NCI-H2081 (cell line): ENCODE results near the gene FBXW8.

ENCODE experiments used
- DNase-seq, 2 experiments: peaks; one replicate each; lab custom pipeline; 2025; lab: John Stamatoyannopoulos, UW

Gene FBXW8

DNA sequence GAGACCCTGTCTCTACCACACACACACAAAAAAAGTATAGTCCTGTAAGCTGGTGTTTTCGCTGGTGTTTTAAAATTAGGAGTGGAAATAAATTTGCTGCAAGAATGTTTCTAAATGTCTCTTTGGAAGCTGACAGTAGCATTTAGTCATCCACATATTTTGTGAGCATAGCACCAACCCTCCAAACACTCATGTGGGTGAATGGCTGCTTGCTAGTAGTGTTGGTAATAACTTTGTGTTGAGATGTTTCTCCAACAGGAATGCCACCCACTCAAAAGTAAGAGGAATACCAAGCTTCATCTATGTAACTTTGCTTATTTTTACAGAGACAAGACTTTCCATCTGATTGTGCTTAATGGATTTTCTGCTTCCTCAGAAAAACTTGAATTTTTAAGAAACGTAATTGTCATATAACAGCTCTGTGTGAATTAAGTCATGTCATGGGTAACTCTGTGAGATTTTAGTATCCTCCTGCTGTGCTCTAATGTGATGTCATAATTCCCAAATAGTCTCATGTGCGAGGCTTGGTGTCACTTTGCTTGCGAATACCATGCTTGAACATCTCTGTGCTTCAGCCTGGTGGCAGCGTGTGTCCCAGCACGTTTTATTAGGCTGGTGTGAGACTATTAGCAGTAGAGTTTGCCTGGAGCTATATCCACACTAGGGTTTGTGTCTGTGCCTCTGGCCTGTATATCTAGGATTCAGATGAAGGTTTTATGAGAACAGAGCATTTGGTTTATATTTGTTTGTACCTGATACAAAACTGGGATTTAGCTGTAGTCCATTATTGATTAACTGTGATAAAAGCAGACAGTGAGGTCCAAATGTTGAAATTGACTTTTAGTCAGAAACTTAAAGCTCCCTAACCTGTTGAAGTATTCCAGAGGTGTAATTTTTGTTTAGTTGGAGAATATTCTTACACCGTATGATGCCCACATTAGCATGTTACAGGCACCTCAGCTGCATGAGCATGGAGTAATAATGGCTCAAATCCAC, 80.5 kb downstream of the FBXW8 start:
- DNase-seq, result no peak

DNA sequence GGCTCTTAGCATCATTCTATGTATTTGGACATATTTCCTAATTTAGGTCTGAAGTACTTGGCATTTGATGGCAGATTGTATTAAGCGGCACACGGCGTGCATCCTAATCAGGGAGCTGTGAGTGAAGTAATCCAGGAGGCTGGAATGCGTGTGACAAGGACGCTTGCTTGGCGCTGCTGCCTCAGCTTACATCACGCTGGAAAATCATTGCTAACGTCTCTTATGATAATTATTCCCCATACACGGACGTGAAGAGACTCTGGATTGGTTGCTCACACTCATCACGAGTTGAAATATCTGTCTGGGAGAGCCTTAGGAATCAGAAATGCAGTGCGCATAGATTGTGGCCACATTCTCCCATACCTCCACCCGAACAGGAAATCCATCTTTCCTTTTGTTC, 85.3 kb downstream of the FBXW8 start:
- DNase-seq, result no peak

- no peak for DNase-seq
Measured at GRCh38 chr12:116996621-116997020, 85.9 kb downstream of the FBXW8 start.

GRCh38 chr12:116999066-116999465, 88.3 kb downstream of the FBXW8 start:
- DNase-seq, result no peak

- DNase-seq, result no peak
Measured at GRCh38 chr12:117000316-117000715, 89.6 kb downstream of the FBXW8 start.

GRCh38 chr12:117002051-117002817, 91.5 kb downstream of the FBXW8 start:
- DNase-seq, result no peak

DNA sequence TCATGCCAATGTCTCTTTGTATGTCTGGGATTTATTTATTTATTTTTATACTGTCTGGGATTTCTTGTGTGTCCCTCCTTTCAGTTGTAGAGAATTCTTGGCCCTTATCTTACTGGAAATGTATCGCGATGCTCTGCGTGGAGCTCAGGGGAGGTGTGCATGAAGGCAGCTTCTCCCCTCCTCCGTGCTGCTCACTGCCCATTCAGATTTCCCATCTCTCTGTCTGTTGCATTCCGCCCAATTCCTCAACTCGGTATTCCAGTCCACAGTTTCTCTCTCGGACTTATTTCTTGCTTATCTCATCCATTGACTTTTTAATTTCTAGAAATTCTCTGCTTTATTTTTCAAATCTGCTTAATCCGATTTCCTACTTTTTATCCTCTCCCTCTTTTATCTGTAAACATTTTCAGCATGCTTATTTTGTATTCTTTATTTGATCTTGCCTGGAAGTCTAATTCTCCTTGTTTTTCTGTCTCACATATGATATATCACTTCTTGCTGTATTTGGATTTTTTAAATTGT, 93.2 kb downstream of the FBXW8 start:
- DNase-seq, result no peak

GRCh38 chr12:117005417-117006046, 94.8 kb downstream of the FBXW8 start:
- DNase-seq, result no peak

DNA sequence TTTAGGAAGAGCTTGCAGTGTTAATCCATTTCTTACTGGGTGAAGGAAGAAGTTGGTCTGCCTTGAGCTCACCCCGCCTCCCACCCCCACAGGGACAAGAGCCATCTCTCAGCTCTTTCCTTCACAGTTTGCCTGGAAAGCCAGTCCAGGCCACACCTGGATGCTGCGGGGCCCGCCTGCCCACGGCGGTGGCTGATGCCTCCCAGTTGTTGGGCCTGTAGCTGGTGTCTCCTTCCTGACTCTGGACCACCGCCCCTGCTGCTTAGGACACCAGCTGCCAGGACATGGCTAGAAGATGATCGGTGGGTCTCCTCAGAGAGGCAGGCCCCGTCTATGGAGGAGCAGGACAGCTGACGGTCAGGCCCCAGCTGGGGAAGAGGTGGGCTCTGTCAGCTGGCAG, 95.6 kb downstream of the FBXW8 start:
- no peak for DNase-seq

GRCh38 chr12:117007577-117007976, 96.8 kb downstream of the FBXW8 start:
- DNase-seq, result no peak

- no peak for DNase-seq
Measured at GRCh38 chr12:117009759-117010158, 99.0 kb downstream of the FBXW8 start.

GRCh38 chr12:117010693-117011451, 100.1 kb downstream of the FBXW8 start:
- DNase-seq, result no peak

- DNase-seq, result no peak
Measured at GRCh38 chr12:117011988-117012805, 101.4 kb downstream of the FBXW8 start.

DNA sequence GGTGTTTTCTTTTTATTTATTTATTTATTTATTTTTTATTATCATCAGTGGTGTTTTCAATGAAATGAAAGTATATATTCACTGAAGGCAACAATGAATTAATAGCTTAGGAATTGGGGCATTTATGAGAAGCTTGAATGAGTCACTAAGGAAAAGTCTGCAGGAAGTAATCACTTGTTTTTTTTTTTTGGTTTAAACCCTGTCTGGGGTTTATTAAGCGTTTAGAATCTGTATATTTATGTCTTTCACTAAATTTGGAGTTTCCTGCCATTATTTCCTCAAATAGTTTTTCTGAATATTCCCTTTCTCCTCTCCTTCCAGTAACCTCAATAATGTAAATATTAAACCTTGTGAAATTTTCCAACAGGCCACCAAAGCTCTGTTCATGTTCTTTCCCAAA, 103.0 kb downstream of the FBXW8 start:
- no peak for DNase-seq

DNA sequence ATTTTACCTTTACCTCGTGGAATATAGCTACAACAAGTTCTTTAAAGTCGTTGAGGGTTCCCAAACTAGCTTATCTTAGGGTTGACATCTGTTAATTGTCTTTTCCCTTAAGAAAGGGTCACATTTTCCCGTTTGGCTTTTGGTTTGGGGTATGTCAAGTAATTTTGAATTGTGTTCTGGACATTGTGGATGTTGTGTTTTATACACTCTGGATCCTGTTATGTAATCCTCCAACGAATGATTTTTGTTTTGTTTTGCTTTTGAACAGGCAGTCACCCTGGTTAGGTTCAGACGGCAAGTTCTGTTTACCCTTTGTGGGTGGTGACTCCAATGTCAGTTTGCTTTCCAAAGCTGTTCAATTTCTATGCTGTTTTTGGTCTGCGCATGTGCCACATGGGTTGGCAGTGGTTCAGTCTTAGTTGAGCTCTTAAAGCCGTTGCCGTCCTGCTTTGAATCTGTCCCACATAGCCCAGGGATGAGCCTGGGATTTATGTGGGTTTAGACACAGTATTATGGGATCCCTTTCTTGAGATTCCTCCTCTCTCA, 103.7 kb downstream of the FBXW8 start:
- DNase-seq, result no peak

DNA sequence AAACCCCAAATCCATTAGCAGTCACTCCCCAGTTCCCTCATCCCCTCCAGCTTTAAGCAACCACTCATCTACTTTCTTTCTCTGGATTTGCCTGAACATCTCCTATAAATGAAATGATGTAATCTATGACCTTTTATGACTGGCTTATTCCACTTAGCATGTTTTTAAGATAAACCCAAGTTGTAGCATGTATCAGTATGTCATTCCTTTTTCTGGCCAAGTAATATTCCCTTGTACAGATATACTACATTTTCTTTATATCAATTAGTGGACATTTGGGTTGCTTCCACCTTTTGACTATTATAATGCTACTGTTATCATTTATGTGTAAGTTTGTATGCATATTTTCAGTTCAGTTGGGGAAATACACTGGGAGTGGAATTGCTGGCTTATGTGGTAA, 105.1 kb downstream of the FBXW8 start:
- DNase-seq, result no peak

DNA sequence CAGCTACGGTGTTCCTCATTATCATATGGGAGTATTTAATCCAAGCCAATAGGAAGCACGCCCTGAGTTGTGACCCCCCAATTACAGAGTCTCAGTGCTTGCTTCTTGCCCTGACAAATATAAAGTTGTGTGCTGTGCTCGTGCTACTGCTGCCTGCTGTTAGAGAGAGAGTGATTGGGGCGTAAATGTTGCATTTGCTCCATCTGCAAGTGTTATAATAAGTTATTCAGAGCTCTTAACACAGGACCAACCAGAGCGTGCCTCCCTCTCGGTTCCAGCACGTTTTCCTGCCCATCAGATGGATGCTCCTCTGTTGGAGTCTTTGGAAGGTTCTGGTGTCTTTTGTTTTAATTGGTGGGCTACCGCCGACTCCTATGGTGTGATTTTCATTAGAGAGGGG, 107.1 kb downstream of the FBXW8 start:
- DNase-seq, result no peak

DNA sequence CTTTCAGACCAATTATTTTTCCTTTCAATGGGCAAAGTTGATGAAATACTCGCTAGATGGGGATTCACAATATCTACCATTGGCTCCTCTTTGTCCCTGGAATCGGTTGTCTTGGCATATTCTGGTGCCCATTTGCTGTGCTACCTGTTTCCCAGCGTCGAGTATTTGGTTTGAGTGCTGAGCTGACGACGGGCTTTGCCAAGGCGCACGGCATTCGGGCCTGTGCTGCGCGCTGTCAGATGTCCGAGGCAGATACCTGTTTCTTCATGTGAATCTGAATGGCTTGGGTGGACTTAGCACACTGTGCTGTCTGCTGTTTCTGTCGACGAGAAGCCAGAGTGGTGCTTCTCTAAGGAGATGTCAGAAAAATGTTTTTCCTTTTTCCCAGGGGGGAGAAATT, 107.5 kb downstream of the FBXW8 start:
- DNase-seq, result no peak

DNA sequence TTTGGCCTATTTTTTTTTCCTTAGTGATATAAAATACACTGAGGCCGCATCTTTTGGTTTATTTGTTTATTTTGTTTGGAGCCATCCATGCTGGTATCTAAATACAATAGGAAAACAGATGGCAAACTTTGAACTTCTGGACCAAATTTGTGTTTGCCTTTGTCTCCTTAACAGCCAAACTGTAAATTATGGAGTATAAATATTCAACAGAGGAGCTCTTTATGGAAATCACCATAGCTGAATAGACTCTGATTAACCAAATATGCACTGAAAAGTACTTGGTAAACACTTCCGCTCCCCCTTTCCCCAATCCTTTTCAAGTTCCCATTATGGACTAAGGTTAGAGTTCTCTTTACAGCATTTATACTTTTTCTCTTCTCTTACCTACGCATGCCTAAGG, 107.9 kb downstream of the FBXW8 start:
- no peak for DNase-seq

- DNase-seq, result no peak
Measured at GRCh38 chr12:117019866-117020265, 109.1 kb downstream of the FBXW8 start.
